H9 (cell line): ENCODE data around the gene NFATC2IP. TPM values are rescaled to one million over a fixed set of nuclear protein-coding genes. Genes with fewer than 3 reads are reported as not detected.
"Not testable (repeated sequence)": the region's sequence is repeated elsewhere in the genome, so short reads cannot be mapped to it uniquely, and the experiment has no call there.

Experiments
- DNase-seq: peaks from one replicate; pipeline ENCODE4 v3.0.0-alpha.2; 2017
- H2AFZ ChIP-seq: one replicate; pipeline ENCODE4 v1.6.1; 2013; ENCODE audit warnings: mild to moderate bottlenecking, low read length, control low read depth, moderate library complexity
- H2AK5ac ChIP-seq: 2 replicates; pipeline ENCODE4 v1.6.1; 2013; ENCODE audit warnings: low read length, control low read depth, mixed read lengths; ENCODE audit not compliant: insufficient read length
- H2BK120ac ChIP-seq: one replicate; pipeline ENCODE4 v1.6.1; 2013; ENCODE audit warnings: low read depth, mild to moderate bottlenecking, low read length, control low read depth, inconsistent platforms; ENCODE audit not compliant: poor library complexity, severe bottlenecking
- H2BK12ac ChIP-seq: 2 replicates; pipeline ENCODE4 v1.6.1; 2013; ENCODE audit warnings: low read length, control low read depth, mixed read lengths, low read depth; ENCODE audit not compliant: insufficient read length
- H2BK15ac ChIP-seq: 2 replicates; pipeline ENCODE4 v1.6.1; 2013; ENCODE audit warnings: low read depth, low read length, control low read depth
- H2BK20ac ChIP-seq: one replicate; pipeline ENCODE4 v1.6.1; 2013; ENCODE audit warnings: low read depth, mild to moderate bottlenecking, low read length, control low read depth, inconsistent platforms; ENCODE audit not compliant: poor library complexity, severe bottlenecking
- H2BK5ac ChIP-seq: 2 replicates; pipeline ENCODE4 v1.6.1; 2013; ENCODE audit warnings: low read length, control low read depth, mixed read lengths; ENCODE audit not compliant: insufficient read length
- H3K14ac ChIP-seq: 2 replicates; pipeline ENCODE4 v1.6.1; 2013; ENCODE audit warnings: low read length, control low read depth; ENCODE audit not compliant: insufficient read depth
- H3K18ac ChIP-seq: 2 replicates; pipeline ENCODE4 v1.6.1; 2013; ENCODE audit warnings: low read depth, mild to moderate bottlenecking, mixed read lengths, low read length, control low read depth; ENCODE audit not compliant: insufficient read length
- H3K23ac ChIP-seq: 2 replicates; pipeline ENCODE4 v1.6.1; 2013; ENCODE audit warnings: low read length, control low read depth, mixed read lengths, low read depth; ENCODE audit not compliant: insufficient read length
- H3K23me2 ChIP-seq: 2 replicates; pipeline ENCODE4 v1.6.1; 2013; ENCODE audit warnings: low read depth, mild to moderate bottlenecking, mixed read lengths, low read length, control low read depth; ENCODE audit not compliant: insufficient read length, poor library complexity, severe bottlenecking
- H3K27ac ChIP-seq: 2 replicates; pipeline ENCODE4 v1.5.1; 2013; ENCODE audit warnings: low read length, control low read depth, mixed read lengths, low read depth; ENCODE audit not compliant: insufficient read length
- H3K27me3 ChIP-seq: 2 replicates; pipeline ENCODE4 v1.6.1; 2013; ENCODE audit warnings: low read length, control low read depth, inconsistent platforms; ENCODE audit not compliant: insufficient read depth
- H3K4ac ChIP-seq: 2 replicates; pipeline ENCODE4 v1.6.1; 2013; ENCODE audit warnings: low read depth, mild to moderate bottlenecking, control low read depth, inconsistent platforms, low read length, moderate library complexity
- H3K4me1 ChIP-seq: 2 replicates; pipeline ENCODE4 v1.6.1; 2013; ENCODE audit warnings: low read length, control low read depth, inconsistent platforms; ENCODE audit not compliant: insufficient read depth
- H3K4me2 ChIP-seq: 2 replicates; pipeline ENCODE4 v1.6.1; 2013; ENCODE audit warnings: low read length, control low read depth, mixed read lengths; ENCODE audit not compliant: insufficient read length, insufficient read depth
- H3K56ac ChIP-seq: 2 replicates; pipeline ENCODE4 v1.6.1; 2013; ENCODE audit warnings: low read depth, mild to moderate bottlenecking, mixed read lengths, low read length, control low read depth; ENCODE audit not compliant: insufficient read length
- H3K79me1 ChIP-seq: 2 replicates; pipeline ENCODE4 v1.6.1; 2013; ENCODE audit warnings: low read depth, mild to moderate bottlenecking, moderate library complexity, low read length, control low read depth, inconsistent platforms; ENCODE audit not compliant: insufficient read depth, poor library complexity, severe bottlenecking
- H3K79me2 ChIP-seq: 2 replicates; pipeline ENCODE4 v1.6.1; 2013; ENCODE audit warnings: low read length, control low read depth, inconsistent platforms; ENCODE audit not compliant: insufficient read depth
- H3K9ac ChIP-seq: 2 replicates; pipeline ENCODE4 v1.6.1; 2013; ENCODE audit warnings: low read length, control low read depth, mixed read lengths; ENCODE audit not compliant: insufficient read length; ENCODE audit errors: extremely low read depth
- H3K9me3 ChIP-seq: one replicate; pipeline ENCODE4 v1.6.1; 2013; ENCODE audit warnings: low read depth, low read length, inconsistent platforms; ENCODE audit not compliant: control insufficient read depth
- H3T11ph ChIP-seq: one replicate; pipeline ENCODE4 v1.6.1; 2013; ENCODE audit warnings: mild to moderate bottlenecking, low read length, control low read depth, inconsistent platforms
- H4K20me1 ChIP-seq: one replicate; pipeline ENCODE4 v1.6.1; 2013; ENCODE audit not compliant: control insufficient read depth, insufficient read length, insufficient read depth
- H4K5ac ChIP-seq: 2 replicates; pipeline ENCODE4 v1.6.1; 2013; ENCODE audit warnings: low read depth, mild to moderate bottlenecking, mixed read lengths, low read length, control low read depth; ENCODE audit not compliant: insufficient read length
- H4K8ac ChIP-seq: replicated peaks from 2 replicates; pipeline ENCODE4 v1.6.1; 2013; ENCODE audit warnings: low read length, control low read depth, mixed read lengths, low read depth; ENCODE audit not compliant: insufficient read length
- H4K91ac ChIP-seq: 2 replicates; pipeline ENCODE4 v1.6.1; 2013; ENCODE audit warnings: low read depth, mild to moderate bottlenecking, moderate library complexity, mixed read lengths, low read length, control low read depth; ENCODE audit not compliant: insufficient read length
- H3K27ac Mint-ChIP-seq, 3 experiments: 2 replicates in 2 of 3; 3 replicates in 1 of 3; pipeline ENCODE4 v1.8.0; 2020 to 2021; ENCODE audit warnings: mixed read lengths in 3 of 3, mild to moderate bottlenecking in 1 of 3, moderate library complexity in 1 of 3
- H3K27me3 Mint-ChIP-seq: 2 replicates; pipeline ENCODE4 v1.8.0; 2021; ENCODE audit warnings: low read depth, mild to moderate bottlenecking, moderate library complexity, mixed read lengths
- H3K36me3 Mint-ChIP-seq, 3 experiments: 2 replicates in 2 of 3; 3 replicates in 1 of 3; pipeline ENCODE4 v1.8.0; 2020 to 2021; ENCODE audit warnings: low read depth in 3 of 3, mixed read lengths in 3 of 3; ENCODE audit not compliant: insufficient read depth in 1 of 3
- H3K4me1 Mint-ChIP-seq, 2 experiments: 2 replicates each; pipeline ENCODE4 v1.8.0; 2020; ENCODE audit warnings: mixed read lengths in 2 of 2
- H3K4me3 Mint-ChIP-seq, 2 experiments: 2 replicates in 1 of 2; 3 replicates in 1 of 2; pipeline ENCODE4 v1.8.0; 2020 to 2021; ENCODE audit warnings: mild to moderate bottlenecking in 2 of 2, mixed read lengths in 2 of 2, moderate library complexity in 1 of 2
- H3K9me3 Mint-ChIP-seq, 2 experiments: 2 replicates in 1 of 2; 3 replicates in 1 of 2; pipeline ENCODE4 v1.8.0; 2020; ENCODE audit warnings: mild to moderate bottlenecking in 2 of 2, mixed read lengths in 2 of 2, moderate library complexity in 1 of 2
- CTCF ChIP-seq: fragments of 200-600 bp; sonication (generic); conservative IDR thresholded peaks from 3 replicates; pipeline ENCODE4 v1.8.0; 2021; ENCODE audit warnings: antibody characterized with exemption, mild to moderate bottlenecking
- WGBS: extraction: QIAGEN DNeasy Blood & Tissue Kit; methylation state at CpG from one replicate; pipeline ENCODE4 v1.1.7; 2013; ENCODE audit warnings: missing lambda C conversion rate, low lambda C conversion rate, mixed read lengths; ENCODE audit not compliant: insufficient read length; ENCODE audit errors: extremely low coverage; 5-methylcytosine and 5-hydroxymethylcytosine counted together
- total RNA-seq: library from RNA; stranded (reverse); gene quantifications from 2 replicates; pipeline ENCODE4 v1.2.1, GENCODE V29; 2021

The NFATC2IP gene
- total RNA-seq, 1 experiment from 2014 or later, result 73.8 TPM

- Histone ChIP-seq H3K4me2 (no peak overlapping the region), H3K56ac (no peak overlapping the region), H3K23me2 (no peaks in the 10 kb centered on the region), H3K27me3 (no peaks in the 10 kb centered on the region), H2BK5ac (no peak overlapping the region), H2BK12ac (no peak overlapping the region), H4K91ac (no peak overlapping the region), H3K4ac (no peak overlapping the region), H2AK5ac (no peak overlapping the region), H3K9ac (no peak overlapping the region), H2BK15ac (no peak overlapping the region), H3T11ph (no peak overlapping the region), H4K8ac (no peak overlapping the region), H3K4me1 (no peaks in the 10 kb centered on the region), H3K23ac (no peak overlapping the region), H3K14ac (no peak overlapping the region), H3K27ac (no peak overlapping the region), H2BK20ac (no peak overlapping the region), H2AFZ (no peak overlapping the region), H3K79me1 (no peaks in the 10 kb centered on the region), H4K20me1 (no peaks in the 10 kb centered on the region), H2BK120ac (no peak overlapping the region), H4K5ac (no peak overlapping the region), H3K18ac (no peak overlapping the region), H3K9me3 (no peaks in the 10 kb centered on the region), H3K79me2 (no peaks in the 10 kb centered on the region)
- WGBS, result no CpG with 5 or more reads among the region's 2 CpGs
- no peak for TF ChIP-seq CTCF
- peaks cover 12% of the 10 kb centered on the region for H3K27me3 Mint-ChIP-seq
- H3K27ac Mint-ChIP-seq, result no peak overlapping the region
- no peaks in the 10 kb centered on the region for H3K4me1 Mint-ChIP-seq
- DNase-seq, result no peak
- H3K9me3 Mint-ChIP-seq, result peaks cover 0 to 7% of the 10 kb centered on the region in 2 experiments; a peak in 2 of 5 replicates
- no peaks in the 10 kb centered on the region for H3K36me3 Mint-ChIP-seq
- no peak overlapping the region for H3K4me3 Mint-ChIP-seq
Observed at GRCh38 chr16:29000019-29000418, 49.3 kb downstream of the NFATC2IP start.

GRCh38 chr16:29004496-29005139 lies 53.9 kb downstream of the NFATC2IP start:
- not testable (repeated sequence) for H4K5ac ChIP-seq, DNase-seq, H3K18ac ChIP-seq, H3K56ac ChIP-seq, H2BK12ac ChIP-seq, H3K79me2 ChIP-seq, H3K23me2 ChIP-seq, H2BK5ac ChIP-seq, H4K20me1 ChIP-seq, H2AFZ ChIP-seq, H3K36me3 Mint-ChIP-seq, H2BK120ac ChIP-seq, H3K23ac ChIP-seq, H3K27ac ChIP-seq, H3K9me3 Mint-ChIP-seq, H4K8ac ChIP-seq, H3K4me1 Mint-ChIP-seq, H3K79me1 ChIP-seq, H4K91ac ChIP-seq, H3K9me3 ChIP-seq, H3K4me1 ChIP-seq, H3K14ac ChIP-seq, H3K27me3 ChIP-seq, H3K4ac ChIP-seq, H2AK5ac ChIP-seq, H2BK15ac ChIP-seq, H2BK20ac ChIP-seq, H3K9ac ChIP-seq, H3K4me2 ChIP-seq, H3T11ph ChIP-seq, H3K4me3 Mint-ChIP-seq
- Mint-ChIP-seq H3K27me3 (peaks cover 12% of the 10 kb centered on the region), H3K27ac (peak overlapping the region in 1 of 3 experiments; percentile 60; a peak in 1 of 7 replicates)
- no CpG with 5 or more reads among the region's 9 CpGs for WGBS
